Cerebellar nuclear complex (tissue), 1 donor: ENCODE results near the gene CTNNBIP1.

Source experiments
- DNase-seq, 2 experiments: peaks; one replicate each; lab custom pipeline; 2025; lab: John Stamatoyannopoulos, UW

CTNNBIP1 gene

DNA sequence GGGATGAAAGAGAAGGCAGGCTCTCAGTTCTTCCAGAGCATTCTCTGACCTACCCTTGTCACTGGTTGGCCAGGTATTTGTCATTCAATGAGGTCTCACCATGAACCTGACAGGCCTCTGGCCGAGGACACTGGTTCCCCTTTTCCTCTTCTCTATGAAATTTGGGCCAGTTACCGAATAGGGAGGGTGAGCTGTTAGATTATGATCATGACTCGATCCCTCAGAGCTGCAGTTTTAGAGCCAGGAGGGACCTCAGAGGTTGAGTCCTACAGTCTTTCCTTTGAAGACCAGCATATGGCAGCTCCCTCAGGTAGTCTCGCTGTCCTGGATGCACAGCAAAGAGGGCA is 56.8 kb downstream of the CTNNBIP1 start:
- no peak for DNase-seq

GRCh38 chr1:9852410-9853248 is 57.4 kb downstream of the CTNNBIP1 start:
- peak in 1 of 2 experiments; percentile 89 for DNase-seq

DNA sequence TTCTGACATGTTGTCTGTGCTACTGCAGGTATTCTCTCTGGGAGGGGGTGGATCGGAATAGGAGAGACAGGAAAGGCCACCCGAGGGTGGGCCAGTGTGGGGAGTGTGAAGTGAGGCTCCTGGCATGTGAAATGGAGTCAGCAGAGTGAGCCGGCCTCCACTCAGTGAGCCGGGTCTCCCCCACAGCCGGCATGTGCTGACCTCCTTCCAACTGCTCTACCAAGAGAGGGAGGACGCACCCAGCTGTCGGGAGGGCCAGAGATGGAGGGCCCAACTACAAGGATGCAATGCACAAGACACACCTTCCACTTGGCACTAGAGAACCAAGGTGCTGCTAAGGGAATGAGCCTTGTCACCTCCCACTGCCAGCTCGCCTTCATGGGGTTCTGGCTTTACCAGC is 58.1 kb downstream of the CTNNBIP1 start:
- DNase-seq = no peak

- DNase-seq = no peak
Measured at GRCh38 chr1:9850442-9851162, 59.5 kb downstream of the CTNNBIP1 start.

DNA sequence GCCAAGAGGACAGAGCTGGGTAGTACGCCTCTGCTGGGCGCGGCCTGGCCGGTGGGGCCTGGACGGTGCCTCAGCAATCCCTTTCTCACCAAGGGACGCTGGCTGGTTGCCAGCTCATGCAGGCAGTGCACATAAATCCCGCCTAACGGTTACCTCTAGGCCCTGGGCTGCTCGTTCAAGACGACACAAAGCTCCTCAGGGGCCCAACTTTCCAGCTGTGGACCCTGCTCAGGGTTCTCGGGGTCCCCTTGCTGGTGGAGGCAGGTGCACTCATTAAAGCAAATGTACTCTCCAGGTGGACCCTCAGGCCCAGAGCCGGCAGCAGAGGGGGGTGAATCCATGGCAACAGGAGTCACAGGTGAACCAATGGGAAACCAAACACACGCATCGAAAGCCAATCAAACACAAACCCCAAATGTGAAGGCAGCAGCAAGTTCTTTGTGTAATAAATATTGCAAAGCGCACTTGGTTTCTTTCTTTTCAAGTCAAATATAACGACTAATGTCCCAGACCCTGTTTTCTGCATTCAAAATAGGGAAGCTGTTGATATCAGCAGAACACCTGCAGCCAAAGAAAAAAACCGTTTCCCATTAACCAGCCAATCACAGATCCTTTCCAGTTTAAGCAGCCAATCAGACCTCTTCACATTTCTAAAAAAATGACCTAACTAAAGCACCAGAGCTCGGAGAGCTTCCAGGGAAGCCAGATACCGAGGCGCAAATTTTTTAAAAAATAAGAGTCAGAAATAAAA is 60.2 kb downstream of the CTNNBIP1 start:
- peak in 1 of 2 experiments; percentile 67 for DNase-seq

DNA sequence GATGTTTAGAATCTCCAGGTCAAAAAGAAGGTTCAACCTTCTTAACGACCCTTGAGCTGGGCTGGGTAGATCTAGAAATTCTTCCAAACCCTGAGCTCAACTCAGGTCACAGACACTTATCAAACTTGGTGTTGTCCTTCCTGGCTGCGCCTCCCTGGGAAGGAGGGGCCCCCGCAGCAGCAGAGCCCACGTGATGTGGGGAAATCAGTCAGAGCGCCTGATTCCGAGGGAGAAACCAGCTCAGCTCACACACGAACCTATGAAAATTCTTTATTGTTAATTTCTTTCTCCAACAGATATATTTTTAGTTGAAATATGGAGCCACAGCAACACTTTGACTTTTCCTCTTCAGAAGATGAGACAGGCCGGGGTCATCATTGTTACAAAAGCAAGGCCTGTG is 62.0 kb downstream of the CTNNBIP1 start:
- DNase-seq = no peak

DNA sequence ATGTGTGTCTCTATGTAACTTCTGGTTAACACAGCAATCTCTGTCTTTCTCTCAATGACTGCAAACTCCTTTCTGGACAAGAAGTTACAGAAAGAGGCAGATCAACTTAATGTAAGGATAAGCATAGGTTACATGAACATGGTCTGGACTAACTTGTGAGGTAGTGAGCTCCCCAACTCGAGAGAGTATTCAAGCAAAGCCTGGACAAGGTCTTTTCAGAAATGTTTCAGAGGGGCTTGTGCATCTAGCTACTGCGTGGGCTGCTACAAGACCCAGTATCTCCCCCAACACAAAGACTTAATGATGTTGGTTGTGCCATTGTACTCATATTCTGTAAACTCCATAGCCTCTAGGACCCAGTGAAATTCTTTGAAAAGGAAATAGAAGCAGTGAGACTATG is 62.8 kb downstream of the CTNNBIP1 start:
- no peak for DNase-seq

DNA sequence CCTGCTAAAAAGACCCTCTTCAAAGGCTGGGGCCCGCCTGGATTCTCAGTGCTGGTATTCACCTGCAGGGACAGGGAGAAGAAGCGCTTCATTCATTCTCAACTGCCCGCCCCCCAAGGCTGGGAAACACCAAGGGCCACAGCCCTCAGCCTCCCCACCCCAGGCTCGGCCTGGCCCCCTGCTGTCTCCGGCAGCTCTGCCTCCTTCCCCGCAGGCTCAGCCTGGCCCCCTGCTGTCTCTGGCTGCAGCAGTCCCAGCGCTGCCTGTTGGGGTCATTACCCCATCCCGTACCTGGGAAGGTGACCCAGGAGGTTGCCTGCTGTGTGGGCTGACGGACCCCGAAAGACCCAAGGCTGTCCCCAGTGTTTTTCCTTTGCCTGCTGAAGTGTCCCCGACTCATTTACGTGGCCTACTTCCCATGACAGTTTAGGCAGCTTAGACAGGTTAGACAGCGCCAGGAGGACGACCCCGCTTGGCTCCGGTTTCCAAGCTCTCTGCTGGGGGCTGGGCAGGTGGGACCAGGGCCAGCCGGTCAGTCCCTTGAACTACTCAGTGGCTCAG is 63.4 kb downstream of the CTNNBIP1 start:
- no peak for DNase-seq

- DNase-seq = no peak
Measured at GRCh38 chr1:9845914-9846313, 64.2 kb downstream of the CTNNBIP1 start.

- no peak for DNase-seq
Measured at GRCh38 chr1:9844756-9845155, 65.3 kb downstream of the CTNNBIP1 start.

DNA sequence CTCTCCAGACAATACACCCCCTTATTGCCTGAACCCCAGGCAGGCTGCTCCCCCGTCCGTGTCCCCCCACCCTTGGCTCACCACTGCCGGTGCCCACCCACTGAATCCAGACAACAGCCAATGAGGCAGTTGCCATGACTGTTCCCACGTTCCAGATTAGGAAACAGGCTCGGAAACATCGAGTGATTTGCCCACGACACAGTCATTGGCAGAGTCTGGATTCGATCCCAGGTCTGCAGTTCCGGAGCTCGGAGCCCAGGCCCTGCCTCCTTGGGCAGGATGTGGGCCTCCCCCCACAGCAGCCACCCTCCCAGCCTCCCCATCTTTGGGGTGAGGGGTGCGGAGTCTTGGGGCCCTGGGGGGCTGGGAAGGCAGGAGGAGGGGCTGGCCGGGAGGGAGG is 66.0 kb downstream of the CTNNBIP1 start:
- no peak for DNase-seq

GRCh38 chr1:9843576-9843945 is 66.5 kb downstream of the CTNNBIP1 start:
- no peak for DNase-seq

GRCh38 chr1:9842781-9843575 is 67.1 kb downstream of the CTNNBIP1 start:
- peak in 1 of 2 experiments; percentile 50 for DNase-seq

GRCh38 chr1:9842073-9842711 is 67.9 kb downstream of the CTNNBIP1 start:
- DNase-seq = no peak

GRCh38 chr1:9841460-9841859 is 68.6 kb downstream of the CTNNBIP1 start:
- DNase-seq = no peak

GRCh38 chr1:9840176-9840575 is 69.9 kb downstream of the CTNNBIP1 start:
- no peak for DNase-seq

DNA sequence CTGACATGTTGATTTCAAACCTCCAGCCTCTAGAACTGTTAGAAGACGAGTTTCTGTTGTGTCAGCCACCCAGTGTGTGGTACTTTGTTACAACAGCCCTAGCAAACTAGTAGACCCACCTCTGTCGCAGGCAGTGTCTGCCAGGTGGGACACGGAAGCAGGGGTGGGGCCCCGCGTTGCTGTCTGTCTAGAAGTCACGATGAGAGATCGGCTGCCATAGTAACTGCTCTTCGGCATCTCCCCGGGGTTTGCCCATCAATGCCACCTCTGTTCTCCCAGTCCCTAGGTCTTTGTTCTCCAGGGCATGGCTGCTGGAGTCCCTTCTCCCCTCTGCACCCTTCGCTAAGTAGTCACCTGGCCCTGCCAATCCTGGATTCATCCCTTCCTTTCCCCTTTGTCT is 71.1 kb downstream of the CTNNBIP1 start:
- no peak for DNase-seq

- no peak for DNase-seq
Measured at GRCh38 chr1:9836632-9836960, 73.5 kb downstream of the CTNNBIP1 start.

- DNase-seq = peak; percentile 69 to 86
Measured at GRCh38 chr1:9835758-9836631, 74.1 kb downstream of the CTNNBIP1 start.

- no peak for DNase-seq
Measured at GRCh38 chr1:9835404-9835757, 74.7 kb downstream of the CTNNBIP1 start.
